K562 (cell line): ENCODE results near the gene GMPR2. TPM values are rescaled to one million over a fixed set of nuclear protein-coding genes. Genes with fewer than 3 reads are reported as not detected.

ENCODE experiments used
- ARNT ChIP-seq, 2 experiments: fragments of 450-650 bp; IDR thresholded peaks; 2 replicates each; pipeline ENCODE4 v1.6.1; 2016; ENCODE audit warnings: mild to moderate bottlenecking in 1 of 2
- ATF3 ChIP-seq, 2 experiments: fragments of 450-650 bp in 1 of 2; sonication (generic) in 1 of 2; formaldehyde crosslinking in 1 of 2; IDR thresholded peaks in 1 of 2; conservative IDR thresholded peaks in 1 of 2; 2 replicates each; pipeline versions ENCODE4 v1.6.1 to v1.8.1; 2016 to 2023; ENCODE audit warnings: mild to moderate bottlenecking in 2 of 2, moderate library complexity in 2 of 2, inconsistent platforms in 1 of 2, missing genetic modification reagents in 1 of 2
- BMI1 ChIP-seq: fragments of 150-350 bp; IDR thresholded peaks from 2 replicates; pipeline ENCODE4 v1.6.1; 2014; ENCODE audit warnings: low read length
- BRD4 ChIP-seq: fragments of 200-600 bp; sonication (generic); IDR thresholded peaks from 2 replicates; pipeline ENCODE4 v1.6.1; 2017; ENCODE audit warnings: inconsistent platforms
- FOXP1 ChIP-seq: sonication (generic); formaldehyde crosslinking; IDR thresholded peaks from 2 replicates; pipeline ENCODE4 v1.8.0; 2022; ENCODE audit warnings: mild to moderate bottlenecking, missing genetic modification reagents
- HINFP ChIP-seq: fragments of 450-650 bp; conservative IDR thresholded peaks from 2 replicates; pipeline ENCODE4 v1.6.1; 2016; ENCODE audit warnings: missing genetic modification characterization, low read depth, mild to moderate bottlenecking, control low read depth, missing compliant biosample characterization
- IRF9 ChIP-seq: fragments of 450-650 bp; IDR thresholded peaks from 2 replicates; pipeline ENCODE4 v1.6.1; 2016; ENCODE audit warnings: missing biosample characterization, missing genetic modification characterization
- KDM2B ChIP-seq: fragments of 250-450 bp; sonication (Bioruptor Pico); IDR thresholded peaks from 2 replicates; pipeline ENCODE4 v1.8.0; 2021; ENCODE audit warnings: mild to moderate bottlenecking, moderate library complexity
- POLR2AphosphoS2 ChIP-seq: IDR thresholded peaks from 2 replicates; pipeline ENCODE4 v1.6.1; 2012; ENCODE audit warnings: low read length, improper control_type of control experiment
- POU5F1 ChIP-seq: fragments of 150-350 bp; IDR thresholded peaks from 2 replicates; pipeline ENCODE4 v1.6.1; 2014; ENCODE audit warnings: borderline replicate concordance, low read length, low read depth, mild to moderate bottlenecking; ENCODE audit not compliant: partially characterized antibody
- SPI1 ChIP-seq: IDR thresholded peaks from 2 replicates; pipeline ENCODE4 v1.6.1; 2011; ENCODE audit warnings: low read depth, low read length, control low read depth, borderline replicate concordance
- SREBF2 ChIP-seq: sonication (generic); formaldehyde crosslinking; IDR thresholded peaks from 2 replicates; pipeline ENCODE4 v1.4.0; 2020; ENCODE audit warnings: mild to moderate bottlenecking, missing genetic modification reagents
- TCF3 ChIP-seq: sonication (generic); formaldehyde crosslinking; IDR thresholded peaks from 2 replicates; pipeline ENCODE4 v1.4.0; 2020; ENCODE audit warnings: mild to moderate bottlenecking, missing genetic modification reagents
- ZBTB11 ChIP-seq, 3 experiments: fragments of 200-800 bp in 1 of 3; fragments of 250-450 bp in 1 of 3; fragments of 450-650 bp in 1 of 3; sonication (Bioruptor Pico) in 1 of 3; sonication (Bioruptor generic) in 1 of 3; formaldehyde crosslinking in 1 of 3; IDR thresholded peaks; 2 replicates each; pipeline versions ENCODE4 v1.6.1 to v1.8.0; 2016 to 2022; ENCODE audit warnings: mild to moderate bottlenecking in 2 of 3, missing genetic modification characterization in 2 of 3, missing compliant biosample characterization in 1 of 3, moderate library complexity in 1 of 3
- ZBTB17 ChIP-seq: fragments of 450-650 bp; formaldehyde crosslinking; IDR thresholded peaks from 2 replicates; pipeline ENCODE4 v1.4.0; 2020; ENCODE audit warnings: mild to moderate bottlenecking
- ZBTB5 ChIP-seq: fragments of 450-650 bp; IDR thresholded peaks from 2 replicates; pipeline ENCODE4 v1.6.1; 2017; ENCODE audit warnings: antibody characterized with exemption
- ZNF347 ChIP-seq: fragments of 450-650 bp; formaldehyde crosslinking; IDR thresholded peaks from 2 replicates; pipeline ENCODE4 v1.4.0; 2020; ENCODE audit warnings: low read depth, mild to moderate bottlenecking, moderate library complexity
- polyA plus RNA-seq, 8 experiments: library from polyadenylated mRNA; depleted of rRNA in 4 of 8; stranded (reverse) in 5 of 8; unstranded in 3 of 8; fragments of >200 nt; fragmentation: Nextera tagmentation in 2 of 8; fragmentation: Illumina TruSeq in 1 of 8; extraction: Ambion mirVana in 2 of 8; extraction: Trizol in 1 of 8; gene quantifications; 2 replicates each; pipeline versions ENCODE4 v1.2.1 to v1.2.3, GENCODE V29; 2011 to 2014; ENCODE audit warnings: inconsistent platforms in 1 of 8, missing spikeins in 1 of 8
- total RNA-seq, 7 experiments: library from RNA; depleted of rRNA in 6 of 7; stranded (reverse); fragments of >200 nt in 6 of 7; fragmentation: Illumina TruSeq in 2 of 7; extraction: Trizol in 2 of 7; gene quantifications; 2 replicates each; pipeline versions ENCODE4 v1.2.1 to v1.2.3, GENCODE V29; 2011 to 2021; ENCODE audit warnings: low replicate concordance in 1 of 7

Gene GMPR2
- total and polyA plus RNA-seq, 9 of the 15 experiments (the other 6 are each of a cell fraction or from before 2014, with no cell fraction given), result 26.4 to 67.4 (median 36.3) TPM

- 0 out of 2 replicates have a peak, but pooled peaks have one; percentile 35 for TF ChIP-seq FOXP1
- no peak for TF ChIP-seq HINFP (tag)
- TF ChIP-seq KDM2B (CRISPR knock-in tag), result no peak
- peak; percentile 80; the same call in 1 of the 2 replicates for TF ChIP-seq POLR2AphosphoS2
- TF ChIP-seq BMI1, result no peak
- no peak for TF ChIP-seq POU5F1
- TF ChIP-seq ZBTB17 (CRISPR knock-in tag), result no peak
- no peak for TF ChIP-seq TCF3
- no peak for TF ChIP-seq SREBF2 (CRISPR knock-in tag)
- no peak for TF ChIP-seq BRD4
- TF ChIP-seq IRF9, result no peak
- peak in 1 of 3 experiments; percentile 66; a peak in 2 of 6 replicates for TF ChIP-seq ZBTB11 (CRISPR knock-in tag; IDR thresholded peaks at IDR 0.05)
- TF ChIP-seq ATF3 (IDR thresholded peaks at IDR 0.05), result 0 out of 2 replicates have a peak, but pooled peaks have one; percentile 33
- TF ChIP-seq ATF3 (CRISPR knock-in tag; conservative IDR thresholded peaks at IDR 0.05), result no peak
- TF ChIP-seq ZBTB5, result no peak
- TF ChIP-seq SPI1, result no peak
- TF ChIP-seq ZNF347 (CRISPR knock-in tag), result no peak
- no peak for TF ChIP-seq ARNT (IDR thresholded peaks at IDR 0.05)
Observed at GRCh38 chr14:24212924-24213865, 19.5 kb upstream of the GMPR2 start, which contains the start of gene CHMP4A (continued).
